Fibroblast of lung (primary cell): ENCODE results near the gene SCAPER.

Source experiments
- EZH2 ChIP-seq: IDR thresholded peaks from 2 replicates; pipeline ENCODE4 v1.5.1; 2012; ENCODE audit warnings: low read length, control low read depth, mild to moderate bottlenecking; ENCODE audit errors: missing control alignments
- TF ChIP-seq, protein P1 (sequence below), 2 donors: IDR thresholded peaks in 1 of 2; conservative IDR thresholded peaks in 1 of 2; 1 replicate in 1 of 2; 2 replicates in 1 of 2; pipeline ENCODE4 v1.5.1; 2011 to 2012; ENCODE audit warnings: low read length in 2 of 2, control low read depth in 1 of 2, inconsistent platforms in 1 of 2, low read depth in 1 of 2, mild to moderate bottlenecking in 1 of 2

DNA sequence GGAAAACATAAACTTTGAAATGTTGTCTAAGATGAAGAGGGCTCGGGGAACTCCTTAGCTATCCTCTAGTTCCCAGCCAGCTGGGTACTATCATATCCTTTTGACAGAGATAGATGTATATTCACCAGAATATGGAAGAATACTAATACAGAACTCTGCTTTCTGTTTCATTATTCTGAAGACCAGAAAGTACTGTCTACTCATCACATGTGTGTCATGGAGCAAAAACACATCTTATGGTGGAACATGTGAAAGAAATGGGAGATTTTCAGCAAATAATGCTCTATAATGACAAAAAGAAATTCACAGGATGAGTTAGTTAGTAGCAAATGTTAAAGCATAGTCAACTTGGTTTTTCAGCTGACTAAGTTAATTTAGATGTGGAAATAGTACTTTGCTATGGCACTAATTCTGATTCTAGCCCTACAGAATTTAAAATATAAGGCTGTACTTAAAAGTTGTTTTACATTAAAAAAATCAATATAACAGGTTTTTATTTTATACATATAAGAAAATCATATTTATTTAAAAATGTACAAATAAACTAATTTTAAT, 552.0 kb downstream of the SCAPER start:
- TF ChIP-seq, protein P1, sequence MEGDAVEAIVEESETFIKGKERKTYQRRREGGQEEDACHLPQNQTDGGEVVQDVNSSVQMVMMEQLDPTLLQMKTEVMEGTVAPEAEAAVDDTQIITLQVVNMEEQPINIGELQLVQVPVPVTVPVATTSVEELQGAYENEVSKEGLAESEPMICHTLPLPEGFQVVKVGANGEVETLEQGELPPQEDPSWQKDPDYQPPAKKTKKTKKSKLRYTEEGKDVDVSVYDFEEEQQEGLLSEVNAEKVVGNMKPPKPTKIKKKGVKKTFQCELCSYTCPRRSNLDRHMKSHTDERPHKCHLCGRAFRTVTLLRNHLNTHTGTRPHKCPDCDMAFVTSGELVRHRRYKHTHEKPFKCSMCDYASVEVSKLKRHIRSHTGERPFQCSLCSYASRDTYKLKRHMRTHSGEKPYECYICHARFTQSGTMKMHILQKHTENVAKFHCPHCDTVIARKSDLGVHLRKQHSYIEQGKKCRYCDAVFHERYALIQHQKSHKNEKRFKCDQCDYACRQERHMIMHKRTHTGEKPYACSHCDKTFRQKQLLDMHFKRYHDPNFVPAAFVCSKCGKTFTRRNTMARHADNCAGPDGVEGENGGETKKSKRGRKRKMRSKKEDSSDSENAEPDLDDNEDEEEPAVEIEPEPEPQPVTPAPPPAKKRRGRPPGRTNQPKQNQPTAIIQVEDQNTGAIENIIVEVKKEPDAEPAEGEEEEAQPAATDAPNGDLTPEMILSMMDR (conservative IDR thresholded peaks at IDR 0.05 in 1 of 2, IDR thresholded peaks at IDR 0.05 in 1 of 2; ENCODE audit: low read depth in 1 of 2, low read length in 2 of 2): no peak
- no peak for TF ChIP-seq EZH2
